ENCODE results near the gene ILDR2.

ILDR2 gene

GRCh38 chr1:166975361-166976129, at the start of gene ILDR2:
ILDR2 (minus strand) TSS chr1:166975540; CDS start chr1:166975268, 272 bp downstream.
- DNase-seq (ENCODE audit: low read depth in 1 of 2, low spot score in 1 of 2): peak; percentile 18 to 35

DNA sequence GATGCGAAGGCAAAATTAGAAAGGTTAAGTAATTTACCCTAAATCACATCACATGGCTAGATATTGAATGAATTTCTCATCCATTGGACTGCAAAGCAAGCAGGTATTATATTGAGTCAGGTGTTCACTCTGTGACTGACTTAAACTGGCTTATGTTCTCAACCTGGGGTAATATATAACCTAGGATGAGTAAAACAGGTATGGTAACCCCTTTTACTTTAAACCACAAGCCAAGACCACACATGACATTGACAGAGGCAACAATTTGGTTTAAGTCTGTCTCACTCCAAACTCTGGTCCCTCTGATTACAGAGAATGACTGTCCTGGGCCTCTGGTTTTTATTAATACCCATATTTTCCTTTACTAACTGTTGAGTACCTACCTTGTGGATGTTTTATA, 47.0 kb upstream of the ILDR2 start:
- no peak for DNase-seq (ENCODE audit: low read depth in 1 of 2, low spot score in 1 of 2)

- DNase-seq (ENCODE audit: low read depth in 1 of 2, low spot score in 1 of 2): no peak
Measured at GRCh38 chr1:167016100-167016750, 40.9 kb upstream of the ILDR2 start.

DNA sequence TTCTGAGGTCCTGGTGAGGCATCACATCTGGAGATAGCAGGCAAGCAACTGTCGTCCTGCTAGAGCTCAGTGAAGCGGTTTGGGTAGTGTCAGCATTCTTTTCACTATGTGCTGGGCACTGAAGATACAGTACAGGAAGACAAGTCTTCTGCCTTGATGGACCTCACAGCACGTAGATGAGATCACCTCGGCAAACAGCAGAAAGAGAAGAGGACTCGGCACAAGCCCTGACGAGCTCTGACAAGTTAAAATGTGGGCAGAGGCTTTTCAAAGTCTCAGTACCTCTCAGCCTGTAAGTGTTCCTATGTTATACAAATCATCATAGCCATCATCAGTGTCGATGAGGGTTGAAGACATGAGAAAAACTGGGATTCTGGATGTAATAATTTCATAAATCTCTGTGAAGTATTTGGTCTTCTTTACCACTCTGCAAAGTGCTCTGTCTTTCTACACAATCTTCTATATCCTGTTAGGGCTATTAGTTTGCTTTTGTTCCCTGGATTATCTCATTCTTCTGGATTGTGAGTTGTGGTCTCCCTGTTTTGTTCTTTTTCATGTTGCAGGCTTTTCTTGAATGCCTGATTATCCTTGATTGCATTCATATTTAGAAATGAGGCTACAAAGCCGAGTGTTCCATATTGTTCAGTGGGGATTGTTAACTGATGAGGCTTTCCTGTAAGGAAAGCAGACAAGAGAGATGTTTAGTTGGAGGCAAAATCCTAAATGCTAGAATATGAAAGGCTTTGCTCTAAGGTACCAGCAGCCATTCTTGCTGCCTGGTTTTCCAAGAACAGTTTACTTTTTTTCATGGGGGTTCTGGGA, 38.0 kb upstream of the ILDR2 start:
- no peak for DNase-seq (ENCODE audit: low read depth in 1 of 2, low spot score in 1 of 2)

DNA sequence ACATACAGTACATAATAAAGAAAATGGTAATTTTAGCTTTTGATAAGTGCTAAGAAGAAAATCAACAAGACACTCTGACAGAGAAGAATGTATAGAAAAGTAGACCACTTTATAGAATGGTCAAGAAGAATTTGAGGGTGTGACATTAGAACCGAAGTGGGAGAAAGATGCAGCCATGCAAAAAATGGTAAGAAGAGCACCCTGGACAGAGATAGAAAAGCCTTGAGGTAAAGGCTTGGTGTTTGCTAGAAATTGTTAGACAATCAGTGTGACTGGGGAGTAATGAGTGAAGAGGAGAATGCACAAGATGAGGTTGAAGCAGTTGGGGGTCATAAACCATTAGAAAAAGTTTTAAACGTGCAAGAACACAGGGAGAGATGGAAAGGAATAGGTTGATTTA, 37.2 kb upstream of the ILDR2 start:
- DNase-seq (ENCODE audit: low read depth in 1 of 2, low spot score in 1 of 2): no peak

DNA sequence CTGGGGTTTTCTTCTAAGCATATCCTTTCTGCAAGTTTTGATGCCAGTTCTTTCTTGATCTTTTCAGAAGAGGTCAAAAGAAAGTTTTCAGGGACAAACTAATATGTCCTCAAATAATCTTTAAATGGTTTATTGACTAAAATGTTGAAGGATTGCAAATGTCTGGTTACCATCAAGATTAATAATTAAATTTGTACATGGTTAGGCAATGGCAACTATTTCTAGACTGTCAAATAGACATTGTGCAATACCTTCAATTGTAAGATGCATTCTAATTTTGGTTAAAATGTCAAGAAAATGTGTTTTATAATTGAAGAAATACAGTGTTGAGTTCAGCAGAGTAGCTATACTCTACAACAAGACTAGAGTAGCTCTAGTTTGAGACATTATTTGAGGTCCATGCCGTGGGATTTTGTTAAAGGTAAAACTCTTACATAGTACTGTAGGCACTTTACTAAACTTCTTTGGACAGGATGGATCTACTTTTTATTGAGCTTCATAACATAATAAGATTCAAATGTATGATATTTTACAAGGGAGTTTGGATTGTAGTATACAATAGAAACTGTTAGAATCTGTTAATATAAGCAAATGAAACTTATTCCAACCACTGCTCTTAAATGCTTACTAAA, 36.3 kb upstream of the ILDR2 start:
- DNase-seq (ENCODE audit: low read depth in 1 of 2, low spot score in 1 of 2): no peak

DNA sequence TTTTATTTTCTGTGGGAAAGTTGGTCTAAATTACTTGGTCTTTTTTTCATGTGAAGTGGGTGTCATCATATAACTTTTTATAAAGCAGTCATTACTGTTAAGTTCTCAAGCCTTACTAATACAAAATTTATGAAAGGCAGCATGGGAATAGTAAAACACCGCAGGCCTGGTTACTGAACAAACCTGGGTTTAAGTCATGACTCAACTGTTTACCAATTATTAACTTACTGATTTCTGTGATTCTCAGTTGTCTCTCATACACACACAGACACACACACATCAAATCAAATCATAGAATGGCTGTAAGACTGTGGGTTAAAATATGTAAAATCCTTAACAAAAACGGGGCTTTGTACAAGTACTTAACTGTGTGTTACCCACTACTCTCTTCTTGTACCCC, 28.4 kb upstream of the ILDR2 start:
- no peak for DNase-seq (ENCODE audit: low read depth in 1 of 2, low spot score in 1 of 2)

GRCh38 chr1:167002354-167002753, 27.0 kb upstream of the ILDR2 start:
- no peak for DNase-seq (ENCODE audit: low read depth in 1 of 2, low spot score in 1 of 2)

GRCh38 chr1:167000546-167000945, 25.2 kb upstream of the ILDR2 start:
- DNase-seq (ENCODE audit: low read depth in 1 of 2, low spot score in 1 of 2): no peak

DNA sequence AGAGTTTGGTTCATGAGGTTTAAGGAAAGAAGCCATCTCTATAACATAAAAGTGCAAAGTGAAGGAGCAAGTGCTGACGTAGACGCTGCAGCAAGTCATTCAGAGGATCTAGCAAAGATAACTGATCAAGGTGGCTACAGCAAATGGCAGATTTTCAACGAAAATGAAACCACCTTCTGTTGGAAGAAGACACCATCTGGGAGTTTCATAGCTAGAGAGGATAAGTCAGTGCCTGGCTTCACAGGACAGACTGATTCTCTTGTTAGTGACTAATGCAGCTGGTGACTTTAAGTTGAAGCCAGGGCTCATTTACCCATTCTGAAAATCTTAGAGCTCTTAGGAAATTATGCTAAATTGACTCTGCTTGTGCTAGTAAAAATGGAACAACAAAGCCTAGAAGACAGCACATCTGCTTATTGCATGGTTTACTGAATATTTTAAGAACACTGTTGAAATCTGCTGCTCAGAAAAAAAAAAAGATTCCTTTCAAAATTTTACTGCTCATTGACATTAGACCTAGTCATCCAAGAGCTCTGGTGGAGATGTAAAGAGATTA, 24.2 kb upstream of the ILDR2 start:
- no peak for DNase-seq (ENCODE audit: low read depth in 1 of 2, low spot score in 1 of 2)

DNA sequence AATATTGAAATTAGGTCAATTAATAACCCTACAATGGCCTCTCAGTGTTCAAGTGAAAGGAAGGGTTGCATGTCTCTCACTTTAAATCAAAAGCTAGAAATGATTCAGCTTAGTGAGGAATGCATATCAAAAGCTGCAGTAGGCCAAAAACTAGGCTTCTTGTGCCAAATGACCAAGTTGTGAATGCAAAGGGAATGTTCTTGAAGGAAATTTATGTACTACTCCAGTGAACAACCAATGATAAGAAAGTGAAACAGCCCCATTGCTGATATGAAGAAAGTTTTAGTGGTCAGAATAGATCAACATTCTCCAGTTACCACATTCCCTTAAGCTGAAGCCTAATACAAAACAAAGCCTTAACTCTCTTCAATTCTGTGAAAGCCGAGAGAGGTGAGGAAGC, 23.7 kb upstream of the ILDR2 start:
- DNase-seq (ENCODE audit: low read depth in 1 of 2, low spot score in 1 of 2): no peak

DNA sequence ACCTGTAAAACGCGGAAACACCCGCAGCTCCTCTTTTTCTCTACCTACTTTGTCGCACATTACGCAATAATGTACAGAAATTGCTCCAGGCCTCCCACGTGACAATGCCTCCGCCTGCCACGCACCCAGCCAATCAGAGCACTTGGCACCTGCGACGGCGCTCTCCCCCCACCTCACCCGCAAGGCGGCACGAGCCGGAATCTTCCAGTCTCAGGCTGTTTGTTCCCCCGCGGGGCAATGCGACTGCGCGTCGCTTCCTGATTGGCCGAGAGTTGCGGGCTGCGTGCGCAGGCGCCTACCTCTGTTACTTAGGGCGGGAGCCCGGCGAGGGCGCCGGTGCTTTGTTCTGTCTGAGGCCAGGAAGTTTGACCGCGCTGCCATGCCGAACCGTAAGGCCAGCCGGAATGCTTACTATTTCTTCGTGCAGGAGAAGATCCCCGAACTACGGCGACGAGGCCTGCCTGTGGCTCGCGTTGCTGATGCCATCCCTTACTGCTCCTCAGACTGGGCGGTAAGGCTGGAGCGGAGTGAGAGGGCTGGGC, 13.7 kb upstream of the ILDR2 start, which contains the start of gene MAEL:
MAEL (plus strand) TSS at position 307 of the 542 bp plus-strand sequence; CDS start at position 380, 73 bp downstream.
- DNase-seq (ENCODE audit: low read depth in 1 of 2, low spot score in 1 of 2): no peak

GRCh38 chr1:166981589-166981988, 6.2 kb upstream of the ILDR2 start:
- DNase-seq (ENCODE audit: low read depth in 1 of 2, low spot score in 1 of 2): no peak

GRCh38 chr1:166980818-166981217, 5.5 kb upstream of the ILDR2 start:
- DNase-seq (ENCODE audit: low read depth in 1 of 2, low spot score in 1 of 2): no peak

DNA sequence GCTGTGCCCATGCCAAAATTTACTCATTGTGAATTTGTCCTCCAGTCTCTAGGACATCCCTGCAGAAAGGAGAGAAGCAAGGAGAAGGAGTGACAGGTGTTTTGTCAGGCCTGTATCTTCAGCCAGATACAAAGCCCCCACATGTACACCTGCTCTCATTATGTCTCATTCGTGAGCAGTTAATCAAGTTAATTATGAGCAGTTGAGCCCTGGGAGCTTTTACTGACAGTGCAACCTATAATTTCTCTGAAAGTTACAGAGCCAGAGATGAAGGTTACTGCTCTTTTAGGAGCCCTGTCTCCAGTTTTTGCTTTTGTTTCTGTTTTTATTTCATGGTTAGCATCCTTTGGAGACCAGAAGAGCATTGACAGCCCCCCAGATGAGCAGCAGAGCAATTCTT, 5.0 kb upstream of the ILDR2 start:
- DNase-seq (ENCODE audit: low read depth in 1 of 2, low spot score in 1 of 2): no peak

GRCh38 chr1:166978821-166979220, 3.5 kb upstream of the ILDR2 start:
- no peak for DNase-seq (ENCODE audit: low read depth in 1 of 2, low spot score in 1 of 2)

DNA sequence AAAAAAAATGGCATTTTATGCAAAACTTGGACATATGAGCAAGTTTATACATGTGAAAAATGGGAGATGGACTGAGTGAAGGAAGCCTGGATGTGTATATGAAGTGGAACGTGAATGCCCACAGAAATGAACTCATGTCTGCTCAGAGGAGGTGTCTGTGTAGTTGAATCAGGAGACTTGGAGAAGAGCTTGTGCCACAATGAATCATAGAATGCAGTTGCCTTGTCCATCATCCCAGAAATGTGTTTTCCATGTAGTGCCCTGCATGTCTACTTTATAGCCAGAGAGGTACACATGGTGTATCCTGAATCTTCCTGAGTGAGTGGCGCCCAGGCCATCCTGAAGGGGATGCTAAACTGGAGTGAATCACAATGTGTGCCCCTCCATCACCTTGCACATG, 2.6 kb upstream of the ILDR2 start:
- no peak for DNase-seq (ENCODE audit: low read depth in 1 of 2, low spot score in 1 of 2)

GRCh38 chr1:166974647-166975345, 544 bp downstream of the ILDR2 start:
- DNase-seq (ENCODE audit: low read depth in 1 of 2, low spot score in 1 of 2): peak in 1 of 2 donors; percentile 21

- no peak for DNase-seq (ENCODE audit: low read depth in 1 of 2, low spot score in 1 of 2)
Measured at GRCh38 chr1:166972826-166973225, 2.5 kb downstream of the ILDR2 start.

- no peak for DNase-seq (ENCODE audit: low read depth in 1 of 2, low spot score in 1 of 2)
Measured at GRCh38 chr1:166972193-166972592, 3.1 kb downstream of the ILDR2 start.
